CD14-positive monocyte (primary cell): Measurements from ENCODE around the gene HOXD12. TPM values are rescaled to one million over a fixed set of nuclear protein-coding genes. Genes with fewer than 3 reads are reported as not detected.

Experiments used
- DNase-seq, 3 donors: peaks; one replicate each; pipeline ENCODE4 v3.0.0-alpha.2; 2011 to 2022
- H2AFZ ChIP-seq: 2 replicates; pipeline ENCODE4 v1.6.0; 2012; ENCODE audit warnings: mild to moderate bottlenecking, low read depth, low read length, inconsistent platforms; ENCODE audit not compliant: insufficient read depth, poor library complexity, severe bottlenecking
- H3K27ac ChIP-seq, 2 donors: 1 replicate in 1 of 2; 2 replicates in 1 of 2; pipeline ENCODE4 v1.5.1; 2012 to 2013; ENCODE audit warnings: low read length in 2 of 2, control low read depth in 1 of 2, inconsistent platforms in 1 of 2, low read depth in 1 of 2, mild to moderate bottlenecking in 1 of 2
- H3K27me3 ChIP-seq, 2 donors: one replicate each; pipeline versions ENCODE4 v1.6.0 to v1.6.1; 2011 to 2013; ENCODE audit warnings: low read length in 2 of 2; ENCODE audit not compliant: control insufficient read depth in 2 of 2, insufficient read depth in 2 of 2
- H3K36me3 ChIP-seq, 2 donors: replicated peaks in 1 of 2; 1 replicate in 1 of 2; 2 replicates in 1 of 2; pipeline versions ENCODE4 v1.5.1 to v1.6.1; 2012 to 2013; ENCODE audit warnings: low read length in 2 of 2, control low read depth in 1 of 2, inconsistent platforms in 1 of 2, mild to moderate bottlenecking in 1 of 2; ENCODE audit not compliant: insufficient read depth in 2 of 2, control insufficient read depth in 1 of 2
- H3K4me1 ChIP-seq, 2 donors: 1 replicate in 1 of 2; 2 replicates in 1 of 2; pipeline versions ENCODE4 v1.5.1 to v1.6.1; 2012 to 2013; ENCODE audit warnings: low read length in 2 of 2, control low read depth in 1 of 2, inconsistent platforms in 1 of 2, mild to moderate bottlenecking in 1 of 2, moderate library complexity in 1 of 2; ENCODE audit not compliant: insufficient read depth in 2 of 2, control insufficient read depth in 1 of 2
- H3K4me2 ChIP-seq: replicated peaks from 2 replicates; pipeline ENCODE3; 2012; ENCODE audit warnings: low read length, moderate library complexity, mild to moderate bottlenecking; ENCODE audit not compliant: poor library complexity, severe bottlenecking; ENCODE audit errors: extremely low read depth
- H3K4me3 ChIP-seq, 3 experiments: fragments of 200-600 bp in 1 of 3; sonication (generic) in 1 of 3; replicated peaks in 1 of 3; 1 replicate in 2 of 3; 2 replicates in 1 of 3; pipeline ENCODE4 v1.5.1; 2011 to 2013; ENCODE audit warnings: low read length in 3 of 3, mild to moderate bottlenecking in 3 of 3, control low read depth in 2 of 3, low read depth in 2 of 3, inconsistent platforms in 1 of 3, moderate library complexity in 1 of 3
- H3K79me2 ChIP-seq: 2 replicates; pipeline ENCODE4 v1.6.0; 2012; ENCODE audit warnings: mild to moderate bottlenecking, control low read depth, inconsistent platforms, low read length, moderate library complexity; ENCODE audit not compliant: insufficient read depth
- H3K9ac ChIP-seq: 2 replicates; pipeline ENCODE4 v1.6.0; 2017; ENCODE audit warnings: low read length, mild to moderate bottlenecking; ENCODE audit not compliant: insufficient read depth, poor library complexity, severe bottlenecking
- H3K9me3 ChIP-seq, 2 donors: replicated peaks in 1 of 2; 1 replicate in 1 of 2; 2 replicates in 1 of 2; pipeline versions ENCODE4 v1.5.1 to v1.6.1; 2012 to 2013; ENCODE audit warnings: low read length in 2 of 2, control low read depth in 1 of 2; ENCODE audit not compliant: control insufficient read depth in 1 of 2, insufficient read depth in 1 of 2
- H4K20me1 ChIP-seq: 2 replicates; pipeline ENCODE4 v1.6.0; 2012; ENCODE audit warnings: mild to moderate bottlenecking, low read length, control low read depth, moderate library complexity; ENCODE audit not compliant: insufficient read depth
- H3K27ac Mint-ChIP-seq, 7 donors: one replicate each; pipeline ENCODE4 v1.8.0; 2020; ENCODE audit warnings: mild to moderate bottlenecking in 7 of 7, mixed read lengths in 7 of 7, moderate library complexity in 6 of 7, inconsistent platforms in 2 of 7
- H3K27me3 Mint-ChIP-seq, 3 donors: one replicate each; pipeline ENCODE4 v1.8.0; 2021 to 2022; ENCODE audit warnings: low read depth in 3 of 3, mild to moderate bottlenecking in 3 of 3, mixed read lengths in 3 of 3, moderate library complexity in 3 of 3, inconsistent platforms in 1 of 3
- H3K36me3 Mint-ChIP-seq, 2 donors: one replicate each; pipeline ENCODE4 v1.8.0; 2020; ENCODE audit warnings: mixed read lengths in 2 of 2, inconsistent platforms in 1 of 2, mild to moderate bottlenecking in 1 of 2
- H3K4me1 Mint-ChIP-seq: one replicate; pipeline ENCODE4 v1.8.0; 2020; ENCODE audit warnings: mild to moderate bottlenecking, mixed read lengths
- H3K4me3 Mint-ChIP-seq, 2 donors: one replicate each; pipeline ENCODE4 v1.8.0; 2020; ENCODE audit warnings: mild to moderate bottlenecking in 2 of 2, mixed read lengths in 2 of 2, moderate library complexity in 1 of 2
- H3K9me3 Mint-ChIP-seq, 7 donors: one replicate each; pipeline ENCODE4 v1.8.0; 2020 to 2022; ENCODE audit warnings: mixed read lengths in 7 of 7, mild to moderate bottlenecking in 6 of 7, moderate library complexity in 6 of 7, inconsistent platforms in 2 of 7
- CTCF ChIP-seq: fragments of 200-600 bp; IDR thresholded peaks from one replicate; pipeline ENCODE4 v1.8.0; 2022; ENCODE audit warnings: antibody characterized with exemption, mild to moderate bottlenecking
- WGBS: methylation state at CpG from one replicate; pipeline ENCODE4 v1.1.5; 2013; ENCODE audit warnings: missing lambda C conversion rate; ENCODE audit not compliant: insufficient coverage; 5-methylcytosine and 5-hydroxymethylcytosine counted together
- intact Hi-C, 2 donors: fragments of 100-400 bp; cut with micrococcal nuclease; formaldehyde crosslinking; loops; one replicate each; pipeline versions ENCODE4 v1.15.0 to v1.15.1; 2023
- polyA plus RNA-seq, 3 donors: library from polyadenylated mRNA; depleted of rRNA in 1 of 3; unstranded in 2 of 3; stranded (reverse) in 1 of 3; fragments of 300-500 nt in 2 of 3; fragments of >200 nt in 1 of 3; fragmentation: Illumina TruSeq in 2 of 3; gene quantifications; 1 replicate in 2 of 3; 2 replicates in 1 of 3; pipeline ENCODE4 v1.2.3, GENCODE V29; 2012 to 2021

Gene HOXD12
- polyA plus RNA-seq, 3 donors: not detected

- no peak for TF ChIP-seq CTCF
Measured at GRCh38 chr2:176092270-176093144, 7.1 kb upstream of the HOXD12 start, which contains the start of gene HOXD13. TSS of gene HOXD13 (plus strand) at chr2:176092721. CDS start at chr2:176092891, 170 bp downstream.

GRCh38 chr2:176093145-176093897, 6.3 kb upstream of the HOXD12 start:
- Histone ChIP-seq H3K4me1 (peaks cover 20 to 30% of the 10 kb centered on the region in 2 donors), H3K9ac (no peak overlapping the region), H3K27ac (no peak overlapping the region), H2AFZ (no peak overlapping the region), H3K9me3 (peaks cover 0 to 75% of the 10 kb centered on the region in 2 donors), H3K27me3 (peaks cover 93 to 94% of the 10 kb centered on the region in 2 donors), H3K4me2 (peak overlapping the region; percentile 43), H4K20me1 (no peaks in the 10 kb centered on the region), H3K4me3 (peak overlapping the region in 1 of 3 experiments; percentile 16), H3K36me3 (no peaks in the 10 kb centered on the region), H3K79me2 (no peaks in the 10 kb centered on the region)
- peaks cover 0 to 11% of the 10 kb centered on the region in 2 donors for H3K36me3 Mint-ChIP-seq
- peaks cover 36% of the 10 kb centered on the region for H3K4me1 Mint-ChIP-seq
- H3K4me3 Mint-ChIP-seq: peak overlapping the region in 1 of 2 donors; percentile 67
- peaks cover 92 to 97% (median 95%) of the 10 kb centered on the region in 3 donors for H3K27me3 Mint-ChIP-seq
- peaks cover 0 to 36% (median 25%) of the 10 kb centered on the region in 7 donors for H3K9me3 Mint-ChIP-seq
- 5% methylated on average over 50 of the region's 53 CpGs for WGBS
- peak overlapping the region in 1 of 7 donors; percentile 37 for H3K27ac Mint-ChIP-seq
- TF ChIP-seq CTCF: no peak
- intact Hi-C loops: loop anchor here (10.0 kb wide), 2 partner anchors 409 to 1759 kb away; partner anchors contain the start of gene SP9 (in 1 of the 2)
- no peak for DNase-seq

More at GRCh38 chr2:176092270-176093144, 7.1 kb upstream of the HOXD12 start, which contains the start of gene HOXD13:
- Histone ChIP-seq H3K27me3 (peaks cover 91 to 94% of the 10 kb centered on the region in 2 donors), H2AFZ (no peak within 1 kb of the TSS), H3K4me1 (peaks cover 26 to 33% of the 10 kb centered on the region in 2 donors), H3K9me3 (peaks cover 0 to 82% of the 10 kb centered on the region in 2 donors), H3K4me3 (peak within 1 kb of the TSS in 1 of 3 experiments; percentile 16), H3K27ac (no peak within 1 kb of the TSS), H3K4me2 (peak within 1 kb of the TSS; percentile 43), H3K9ac (no peak within 1 kb of the TSS), H3K79me2 (no peaks in the 10 kb centered on the region), H3K36me3 (no peaks in the 10 kb centered on the region), H4K20me1 (no peaks in the 10 kb centered on the region)
- Mint-ChIP-seq H3K27ac (peak within 1 kb of the TSS in 2 of 7 donors; percentile 37 to 57), H3K4me1 (peaks cover 36% of the 10 kb centered on the region), H3K27me3 (peaks cover 92 to 97% (median 95%) of the 10 kb centered on the region in 3 donors), H3K36me3 (peaks cover 0 to 13% of the 10 kb centered on the region in 2 donors), H3K9me3 (peaks cover 0 to 40% (median 24%) of the 10 kb centered on the region in 7 donors), H3K4me3 (peak within 1 kb of the TSS in 1 of 2 donors; percentile 98)
- no peak for DNase-seq
- 3% methylated on average over 81 of the region's 95 CpGs for WGBS
- intact Hi-C loops: loop anchor here (10.0 kb wide), 2 partner anchors 408 to 1758 kb away; partner anchors contain the start of gene SP9 (in 1 of the 2)
